HG03432 (cell line): ENCODE measurements around the gene PROM1.

Experiments used
- ATAC-seq: cut with Tn5 transposase; IDR thresholded peaks from one replicate; pipeline ENCODE4 v1.9.1; 2021; ENCODE audit warnings: mild to moderate bottlenecking, moderate library complexity; ENCODE audit not compliant: unreplicated experiment

The PROM1 gene

GRCh38 chr4:15992167-15992485 lies 91.7 kb downstream of the PROM1 start:
- ATAC-seq, result no peak

- ATAC-seq, result no peak
These were observed 93.1 kb downstream of the PROM1 start for GRCh38 chr4:15990570-15991285.

DNA sequence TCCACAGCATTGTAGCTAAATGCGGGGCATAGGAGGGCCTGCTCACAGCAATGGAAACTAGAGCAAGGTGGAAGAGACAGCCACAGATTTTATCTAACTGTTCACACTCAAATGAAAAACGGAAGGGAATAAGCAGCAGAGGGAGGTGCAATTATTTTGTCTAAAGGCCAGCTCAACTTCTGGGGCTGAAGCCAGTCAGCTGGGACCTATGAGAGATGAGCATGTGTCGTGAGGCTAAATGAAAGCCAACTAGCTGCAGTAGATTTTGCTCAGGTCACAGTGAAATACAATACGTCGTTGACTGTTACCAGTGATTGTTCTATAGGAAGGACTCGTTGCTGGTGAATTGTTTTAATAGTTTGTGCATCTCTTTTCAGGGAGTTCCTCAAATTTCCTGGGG lies 94.4 kb downstream of the PROM1 start:
- ATAC-seq, result no peak

DNA sequence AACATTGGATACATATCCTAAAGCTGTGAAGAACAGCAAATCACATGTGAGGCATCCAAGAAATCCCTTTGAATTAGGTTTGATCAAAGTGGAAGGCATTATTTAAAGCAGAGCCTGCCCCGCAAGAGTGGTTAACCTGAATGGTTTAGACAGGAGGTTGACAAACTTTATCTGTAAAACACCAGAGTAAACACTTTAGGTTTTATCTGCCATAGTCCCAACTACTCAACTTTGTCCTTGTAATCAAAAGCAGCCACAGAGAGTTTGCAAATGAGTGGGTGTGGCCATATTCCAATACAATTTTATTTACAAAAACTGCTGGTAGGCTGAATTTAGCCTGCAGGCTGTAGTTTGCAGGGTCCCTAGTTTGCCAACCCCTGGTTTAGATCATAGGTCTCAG lies 95.6 kb downstream of the PROM1 start:
- no peak for ATAC-seq

GRCh38 chr4:15986907-15987306 lies 96.9 kb downstream of the PROM1 start:
- no peak for ATAC-seq

- ATAC-seq, result no peak
These were observed 100.2 kb downstream of the PROM1 start for GRCh38 chr4:15983610-15984009.

DNA sequence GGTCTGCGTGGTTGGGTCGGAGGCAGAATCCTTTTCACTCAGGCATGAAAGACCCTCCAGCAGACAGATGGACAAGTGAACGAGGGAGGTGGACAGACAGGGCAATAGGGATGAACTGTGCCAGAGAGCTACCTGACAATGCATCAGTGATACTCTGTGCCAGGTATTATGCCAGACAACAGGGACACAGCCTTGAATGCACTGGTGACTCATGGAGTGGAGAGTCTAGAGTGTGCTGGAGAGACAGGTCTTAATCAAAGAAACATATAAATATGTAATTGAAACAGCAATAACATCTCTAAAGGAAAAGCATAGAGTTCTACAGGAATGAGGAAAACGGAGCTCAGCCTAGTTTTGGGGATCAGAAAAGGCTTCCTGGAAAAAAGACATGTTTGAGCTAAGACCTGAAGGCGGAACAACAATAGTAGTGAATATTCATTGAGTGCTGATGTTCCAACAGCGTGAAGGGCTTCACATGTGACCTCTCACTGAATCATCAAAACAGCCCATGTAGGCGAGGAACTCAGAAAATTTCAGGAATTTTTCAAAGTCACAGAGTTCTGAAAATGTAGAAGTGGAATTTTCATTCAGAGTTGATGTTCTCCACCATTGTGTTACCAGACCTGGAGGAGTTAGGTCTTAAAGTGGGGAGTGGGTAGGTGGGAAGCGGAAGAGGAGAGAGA lies 100.8 kb downstream of the PROM1 start:
- no peak for ATAC-seq

DNA sequence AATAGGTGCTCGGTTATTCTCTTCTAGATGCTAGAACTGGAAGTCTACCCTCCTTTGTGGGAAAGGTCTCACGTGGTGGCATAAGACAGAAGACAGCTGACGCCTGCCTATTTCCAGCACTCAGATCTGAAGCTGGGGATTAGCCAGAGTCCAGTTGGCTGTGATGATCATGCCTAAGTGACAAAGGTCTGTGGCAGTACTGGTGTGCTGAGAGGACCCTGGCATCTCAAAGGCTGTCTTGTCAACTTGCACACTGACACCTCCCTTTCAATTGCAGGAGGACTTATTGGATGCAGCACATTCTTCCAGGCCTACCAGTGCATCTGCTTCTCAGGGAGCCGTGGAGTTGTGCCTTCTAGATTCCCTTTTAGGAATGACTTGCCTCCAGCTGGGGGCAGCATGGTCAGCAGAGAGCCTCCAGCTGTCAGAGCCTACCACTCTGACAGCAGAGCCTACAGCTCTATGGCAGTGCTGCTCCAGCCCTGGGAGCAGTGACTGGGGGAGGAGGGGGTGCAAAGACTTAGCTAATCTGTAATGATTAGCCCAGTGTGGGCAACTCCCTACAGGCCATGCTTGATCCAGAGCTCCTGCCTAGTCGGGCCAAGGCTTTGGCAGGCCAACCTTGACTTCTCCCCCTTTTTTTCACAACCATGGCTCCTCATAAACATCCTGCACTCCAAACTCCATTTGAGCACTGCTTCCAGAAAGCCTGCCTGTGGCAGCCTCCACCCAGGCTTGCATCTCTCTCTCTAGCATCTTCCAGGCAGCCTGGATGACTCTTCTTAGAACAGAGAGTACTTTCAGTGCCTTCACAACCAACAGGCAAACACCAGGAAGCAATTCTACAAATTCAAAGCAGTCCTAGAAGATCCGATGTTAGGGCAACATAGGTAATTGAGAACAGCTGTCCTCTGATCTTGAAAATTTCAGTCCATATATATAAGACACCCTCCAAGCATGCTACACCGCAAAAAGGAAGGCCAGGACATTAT lies 107.1 kb downstream of the PROM1 start:
- no peak for ATAC-seq

- no peak for ATAC-seq
These were observed 112.6 kb downstream of the PROM1 start for GRCh38 chr4:15971068-15971801.

- no peak for ATAC-seq
These were observed 115.1 kb downstream of the PROM1 start for GRCh38 chr4:15968551-15969300.

DNA sequence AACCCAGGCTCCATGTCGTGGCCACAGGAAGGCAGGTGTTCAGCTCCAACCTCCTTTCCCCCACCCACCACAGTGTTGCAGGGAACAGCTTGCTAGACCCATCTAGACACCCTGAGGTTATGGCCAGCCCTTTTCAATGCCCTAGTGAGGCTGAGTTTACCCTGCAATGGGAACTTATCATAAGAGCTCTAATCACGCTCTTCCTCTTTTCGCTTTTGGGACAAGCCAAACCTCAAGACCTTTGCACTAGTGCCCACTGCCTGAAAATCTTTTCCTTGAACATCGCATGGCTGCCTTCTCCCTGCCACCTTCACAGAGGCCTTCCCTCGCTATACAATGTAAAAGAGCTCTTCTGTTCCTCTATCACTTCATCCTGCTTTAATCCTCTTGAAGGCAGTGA lies 118.5 kb downstream of the PROM1 start:
- no peak for ATAC-seq

- no peak for ATAC-seq
These were observed 119.7 kb downstream of the PROM1 start for GRCh38 chr4:15964159-15964558.

GRCh38 chr4:15963576-15963975 lies 120.2 kb downstream of the PROM1 start:
- ATAC-seq, result peak; percentile 76

- peak; percentile 63 for ATAC-seq
These were observed 120.8 kb downstream of the PROM1 start, which contains the start of gene FGFBP2 for GRCh38 chr4:15963001-15963451. FGFBP2 (minus strand) TSS chr4:15963175; CDS start chr4:15963129, 46 bp downstream.

- ATAC-seq, result no peak
These were observed 121.9 kb downstream of the PROM1 start for GRCh38 chr4:15961781-15962510.

GRCh38 chr4:15958562-15958961 lies 125.3 kb downstream of the PROM1 start:
- no peak for ATAC-seq

- ATAC-seq, result peak; percentile 94
These were observed 127.5 kb downstream of the PROM1 start for GRCh38 chr4:15956179-15956850.

- no peak for ATAC-seq
These were observed 128.2 kb downstream of the PROM1 start for GRCh38 chr4:15955670-15956069.

DNA sequence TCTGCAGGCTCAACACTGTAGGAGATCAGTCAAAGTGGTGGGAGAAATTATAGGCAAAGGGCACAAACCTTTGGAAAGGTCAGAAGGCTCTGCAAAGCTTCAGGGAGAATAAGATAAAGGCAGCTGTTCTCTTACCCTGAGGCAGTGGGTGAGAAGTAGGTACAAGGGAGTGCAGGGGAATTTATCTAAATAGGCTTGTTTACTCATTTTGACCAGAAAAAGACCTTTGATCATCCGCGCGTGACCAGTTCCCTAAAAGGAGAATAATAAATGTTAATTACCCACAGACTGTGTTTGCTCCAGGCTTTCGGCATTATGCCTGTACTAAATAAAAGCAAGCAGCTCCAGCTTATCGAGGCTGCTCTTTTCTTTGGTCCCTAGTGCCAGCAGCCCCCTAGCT lies 130.2 kb downstream of the PROM1 start:
- no peak for ATAC-seq
